GM23338 (cell line): ENCODE data around the gene IZUMO1R. TPM values are rescaled to one million over a fixed set of nuclear protein-coding genes. Genes with fewer than 3 reads are reported as not detected.

Experiments used
- ATAC-seq: fragments of 200-7000 bp; cut with Tn5 transposase; 3 replicates; pipeline ENCODE4 v1.9.1; 2020
- DNase-seq: peaks from one replicate; pipeline ENCODE4 v3.0.0-alpha.2; 2015; ENCODE audit warnings: low spot score
- H2AFZ ChIP-seq: fragments of 200-600 bp; sonication (generic); 2 replicates; pipeline ENCODE4 v1.8.0; 2016; ENCODE audit warnings: antibody characterized with exemption, mild to moderate bottlenecking, moderate library complexity
- H3F3A ChIP-seq: fragments of 200-600 bp; sonication (generic); replicated peaks from 2 replicates; pipeline ENCODE4 v1.8.0; 2017; ENCODE audit warnings: antibody characterized with exemption, mixed run types, low read depth
- H3K27ac ChIP-seq: fragments of 200-600 bp; sonication (generic); 2 replicates; pipeline ENCODE4 v1.6.1; 2016; ENCODE audit warnings: low read depth
- H3K27me3 ChIP-seq: fragments of 200-600 bp; sonication (generic); 2 replicates; pipeline ENCODE4 v1.8.0; 2016; ENCODE audit warnings: mild to moderate bottlenecking, mixed run types, moderate library complexity; ENCODE audit not compliant: insufficient read depth
- H3K36me3 ChIP-seq: fragments of 200-600 bp; sonication (generic); 2 replicates; pipeline ENCODE4 v1.8.0; 2016; ENCODE audit warnings: mild to moderate bottlenecking; ENCODE audit not compliant: insufficient read depth
- H3K4me1 ChIP-seq: fragments of 200-600 bp; sonication (generic); 2 replicates; pipeline ENCODE4 v1.8.0; 2016; ENCODE audit warnings: mild to moderate bottlenecking, moderate library complexity; ENCODE audit not compliant: insufficient read depth
- H3K4me2 ChIP-seq: fragments of 200-600 bp; sonication (generic); 2 replicates; pipeline ENCODE4 v1.7.1; 2017; ENCODE audit warnings: mixed run types
- H3K4me3 ChIP-seq: fragments of 200-600 bp; sonication (generic); 2 replicates; pipeline ENCODE4 v1.6.1; 2016; ENCODE audit warnings: mixed run types
- H3K79me2 ChIP-seq: fragments of 200-600 bp; sonication (generic); replicated peaks from 2 replicates; pipeline ENCODE4 v1.8.0; 2017; ENCODE audit warnings: mild to moderate bottlenecking; ENCODE audit not compliant: insufficient read depth
- H3K9me2 ChIP-seq: fragments of 200-600 bp; sonication (generic); 2 replicates; pipeline ENCODE4 v1.8.0; 2017; ENCODE audit not compliant: insufficient read depth
- H4K20me1 ChIP-seq: fragments of 200-600 bp; sonication (generic); replicated peaks from 2 replicates; pipeline ENCODE4 v1.8.0; 2017; ENCODE audit warnings: mild to moderate bottlenecking; ENCODE audit not compliant: insufficient read depth
- H3K27ac Mint-ChIP-seq: 2 replicates; pipeline ENCODE4 v1.8.0; 2020; ENCODE audit warnings: inconsistent platforms, mild to moderate bottlenecking, moderate library complexity, mixed read lengths
- H3K27me3 Mint-ChIP-seq: 3 replicates; pipeline ENCODE4 v1.8.0; 2022; ENCODE audit warnings: low read depth, mild to moderate bottlenecking, moderate library complexity, mixed read lengths, inconsistent platforms; ENCODE audit not compliant: insufficient read depth, poor library complexity
- H3K36me3 Mint-ChIP-seq: 3 replicates; pipeline ENCODE4 v1.8.0; 2021; ENCODE audit warnings: low read depth, mild to moderate bottlenecking, inconsistent platforms, moderate library complexity, mixed read lengths
- H3K4me1 Mint-ChIP-seq: 3 replicates; pipeline ENCODE4 v1.8.0; 2020; ENCODE audit warnings: mild to moderate bottlenecking, inconsistent platforms, mixed read lengths
- H3K4me3 Mint-ChIP-seq: 3 replicates; pipeline ENCODE4 v1.8.0; 2021; ENCODE audit warnings: moderate library complexity, mild to moderate bottlenecking, inconsistent platforms, mixed read lengths
- H3K9me3 Mint-ChIP-seq: 3 replicates; pipeline ENCODE4 v1.8.0; 2020; ENCODE audit warnings: moderate library complexity, mild to moderate bottlenecking, inconsistent platforms, mixed read lengths
- CREB1 ChIP-seq: fragments of 250-450 bp; sonication (Bioruptor Pico); IDR thresholded peaks from 2 replicates; pipeline ENCODE4 v1.5.0; 2020; ENCODE audit warnings: low read depth, mild to moderate bottlenecking, moderate library complexity
- EZH2 ChIP-seq: fragments of 200-600 bp; sonication (generic); IDR thresholded peaks from one replicate; pipeline ENCODE4 v1.8.0; 2017; ENCODE audit warnings: antibody characterized with exemption, mild to moderate bottlenecking, low read depth; ENCODE audit not compliant: unreplicated experiment
- EZH2phosphoT487 ChIP-seq: fragments of 200-600 bp; sonication (generic); IDR thresholded peaks from one replicate; pipeline ENCODE4 v1.8.1; 2018; ENCODE audit warnings: antibody characterized with exemption; ENCODE audit not compliant: unreplicated experiment
- JUNB ChIP-seq: IDR thresholded peaks from one replicate; pipeline ENCODE4 v1.6.1; 2016; ENCODE audit warnings: antibody characterized with exemption; ENCODE audit not compliant: unreplicated experiment
- NANOG ChIP-seq: IDR thresholded peaks from 2 replicates; pipeline ENCODE4 v1.6.1; 2016; ENCODE audit warnings: antibody characterized with exemption, borderline replicate concordance
- POLR2AphosphoS5 ChIP-seq: IDR thresholded peaks from 2 replicates; pipeline ENCODE4 v1.6.1; 2016; ENCODE audit warnings: antibody characterized with exemption, low read depth
- STAT1 ChIP-seq: IDR thresholded peaks from one replicate; pipeline ENCODE4 v1.6.1; 2016; ENCODE audit warnings: antibody characterized with exemption; ENCODE audit not compliant: unreplicated experiment
- ZNF114 ChIP-seq: fragments of 250-450 bp; sonication (Bioruptor Pico); IDR thresholded peaks from 2 replicates; pipeline ENCODE4 v1.5.0; 2020; ENCODE audit warnings: mild to moderate bottlenecking, moderate library complexity
- ZNF331 ChIP-seq: fragments of 250-450 bp; sonication (Bioruptor Pico); IDR thresholded peaks from 2 replicates; pipeline ENCODE4 v1.5.0; 2020; ENCODE audit warnings: low read depth, mild to moderate bottlenecking, moderate library complexity
- polyA plus RNA-seq: library from polyadenylated mRNA; unstranded; fragments of >200 nt; fragmentation: Nextera tagmentation; extraction: Ambion mirVana; gene quantifications from 2 replicates; pipeline ENCODE4 v1.2.1, GENCODE V29; 2016
- total RNA-seq: library from RNA; depleted of rRNA; stranded (reverse); fragments of >200 nt; shearing (Covaris generic); gene quantifications from 2 replicates; pipeline ENCODE4 v1.2.3, GENCODE V29; 2014
- TF ChIP-seq, protein P1 (sequence below): fragments of 250-450 bp; sonication (Bioruptor Pico); IDR thresholded peaks from 2 replicates; pipeline ENCODE4 v1.5.0; 2020; ENCODE audit warnings: mild to moderate bottlenecking, moderate library complexity
- TF ChIP-seq, protein P2 (sequence below): IDR thresholded peaks from 2 replicates; pipeline ENCODE4 v1.6.1; 2016; ENCODE audit warnings: antibody characterized with exemption
- TF ChIP-seq, protein P3 (sequence below): IDR thresholded peaks from one replicate; pipeline ENCODE4 v1.6.1; 2018; ENCODE audit warnings: antibody characterized with exemption; ENCODE audit not compliant: unreplicated experiment
- TF ChIP-seq, protein P4 (sequence below), 2 experiments: fragments of 200-600 bp in 1 of 2; sonication (generic) in 1 of 2; conservative IDR thresholded peaks; 2 replicates each; pipeline versions ENCODE4 v1.5.1 to v1.6.1; 2016 to 2017; ENCODE audit warnings: antibody characterized with exemption in 2 of 2, low read depth in 2 of 2, mild to moderate bottlenecking in 2 of 2, moderate library complexity in 1 of 2

Gene IZUMO1R
- total and polyA plus RNA-seq, 2 experiments from 2014 or later, result not detected

DNA sequence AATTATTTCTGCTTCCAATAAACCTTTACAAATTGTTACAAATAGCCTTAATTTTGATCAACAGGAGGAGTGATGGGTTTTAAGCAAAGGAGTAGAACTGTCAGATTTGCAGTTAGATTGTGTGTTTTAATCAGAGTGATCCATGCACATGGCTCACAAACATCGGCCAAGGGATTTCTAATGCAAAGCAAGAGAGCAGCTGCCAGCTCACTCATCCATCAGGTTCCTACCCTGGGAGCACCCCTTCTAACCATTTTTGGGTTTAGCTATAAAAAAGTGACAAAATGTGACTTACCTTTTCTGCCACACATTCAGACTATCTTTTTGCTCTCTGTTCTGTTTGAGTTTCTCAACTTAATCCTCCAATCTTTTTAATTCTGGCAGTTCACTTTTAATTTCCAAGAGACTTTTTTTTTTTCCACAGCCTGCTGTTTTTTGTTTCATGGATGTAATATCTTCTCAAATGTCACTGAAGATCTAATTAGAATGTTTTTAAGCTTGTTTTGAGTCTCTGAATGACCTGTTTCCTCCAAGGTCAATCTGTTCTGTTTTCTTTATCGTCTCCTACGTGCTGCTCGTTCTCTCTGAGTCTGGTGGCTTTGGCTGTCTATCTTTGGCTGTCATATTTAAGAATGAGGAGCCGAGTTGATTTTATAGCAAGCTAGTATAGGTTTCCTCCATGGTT is 6.0 kb downstream of the IZUMO1R start:
- Mint-ChIP-seq H3K4me1 (peaks cover 7% of the 10 kb centered on the region; the same call in 1 of the 3 replicates), H3K27ac (no peak overlapping the region), H3K9me3 (no peaks in the 10 kb centered on the region), H3K4me3 (no peak overlapping the region), H3K27me3 (peaks cover 9% of the 10 kb centered on the region), H3K36me3 (no peaks in the 10 kb centered on the region)
- no peak for ATAC-seq
- no peaks in the 10 kb centered on the region for H3K36me3 ChIP-seq
- H3F3A ChIP-seq, result no peaks in the 10 kb centered on the region
- TF ChIP-seq STAT1 (no peak), POLR2AphosphoS5 (no peak), CREB1 (CRISPR knock-in tag) (no peak), EZH2phosphoT487 (no peak), EZH2 (no peak), ZNF114 (no peak), ZNF331 (CRISPR knock-in tag) (no peak), NANOG (no peak), JUNB (no peak)
- TF ChIP-seq, protein P1, sequence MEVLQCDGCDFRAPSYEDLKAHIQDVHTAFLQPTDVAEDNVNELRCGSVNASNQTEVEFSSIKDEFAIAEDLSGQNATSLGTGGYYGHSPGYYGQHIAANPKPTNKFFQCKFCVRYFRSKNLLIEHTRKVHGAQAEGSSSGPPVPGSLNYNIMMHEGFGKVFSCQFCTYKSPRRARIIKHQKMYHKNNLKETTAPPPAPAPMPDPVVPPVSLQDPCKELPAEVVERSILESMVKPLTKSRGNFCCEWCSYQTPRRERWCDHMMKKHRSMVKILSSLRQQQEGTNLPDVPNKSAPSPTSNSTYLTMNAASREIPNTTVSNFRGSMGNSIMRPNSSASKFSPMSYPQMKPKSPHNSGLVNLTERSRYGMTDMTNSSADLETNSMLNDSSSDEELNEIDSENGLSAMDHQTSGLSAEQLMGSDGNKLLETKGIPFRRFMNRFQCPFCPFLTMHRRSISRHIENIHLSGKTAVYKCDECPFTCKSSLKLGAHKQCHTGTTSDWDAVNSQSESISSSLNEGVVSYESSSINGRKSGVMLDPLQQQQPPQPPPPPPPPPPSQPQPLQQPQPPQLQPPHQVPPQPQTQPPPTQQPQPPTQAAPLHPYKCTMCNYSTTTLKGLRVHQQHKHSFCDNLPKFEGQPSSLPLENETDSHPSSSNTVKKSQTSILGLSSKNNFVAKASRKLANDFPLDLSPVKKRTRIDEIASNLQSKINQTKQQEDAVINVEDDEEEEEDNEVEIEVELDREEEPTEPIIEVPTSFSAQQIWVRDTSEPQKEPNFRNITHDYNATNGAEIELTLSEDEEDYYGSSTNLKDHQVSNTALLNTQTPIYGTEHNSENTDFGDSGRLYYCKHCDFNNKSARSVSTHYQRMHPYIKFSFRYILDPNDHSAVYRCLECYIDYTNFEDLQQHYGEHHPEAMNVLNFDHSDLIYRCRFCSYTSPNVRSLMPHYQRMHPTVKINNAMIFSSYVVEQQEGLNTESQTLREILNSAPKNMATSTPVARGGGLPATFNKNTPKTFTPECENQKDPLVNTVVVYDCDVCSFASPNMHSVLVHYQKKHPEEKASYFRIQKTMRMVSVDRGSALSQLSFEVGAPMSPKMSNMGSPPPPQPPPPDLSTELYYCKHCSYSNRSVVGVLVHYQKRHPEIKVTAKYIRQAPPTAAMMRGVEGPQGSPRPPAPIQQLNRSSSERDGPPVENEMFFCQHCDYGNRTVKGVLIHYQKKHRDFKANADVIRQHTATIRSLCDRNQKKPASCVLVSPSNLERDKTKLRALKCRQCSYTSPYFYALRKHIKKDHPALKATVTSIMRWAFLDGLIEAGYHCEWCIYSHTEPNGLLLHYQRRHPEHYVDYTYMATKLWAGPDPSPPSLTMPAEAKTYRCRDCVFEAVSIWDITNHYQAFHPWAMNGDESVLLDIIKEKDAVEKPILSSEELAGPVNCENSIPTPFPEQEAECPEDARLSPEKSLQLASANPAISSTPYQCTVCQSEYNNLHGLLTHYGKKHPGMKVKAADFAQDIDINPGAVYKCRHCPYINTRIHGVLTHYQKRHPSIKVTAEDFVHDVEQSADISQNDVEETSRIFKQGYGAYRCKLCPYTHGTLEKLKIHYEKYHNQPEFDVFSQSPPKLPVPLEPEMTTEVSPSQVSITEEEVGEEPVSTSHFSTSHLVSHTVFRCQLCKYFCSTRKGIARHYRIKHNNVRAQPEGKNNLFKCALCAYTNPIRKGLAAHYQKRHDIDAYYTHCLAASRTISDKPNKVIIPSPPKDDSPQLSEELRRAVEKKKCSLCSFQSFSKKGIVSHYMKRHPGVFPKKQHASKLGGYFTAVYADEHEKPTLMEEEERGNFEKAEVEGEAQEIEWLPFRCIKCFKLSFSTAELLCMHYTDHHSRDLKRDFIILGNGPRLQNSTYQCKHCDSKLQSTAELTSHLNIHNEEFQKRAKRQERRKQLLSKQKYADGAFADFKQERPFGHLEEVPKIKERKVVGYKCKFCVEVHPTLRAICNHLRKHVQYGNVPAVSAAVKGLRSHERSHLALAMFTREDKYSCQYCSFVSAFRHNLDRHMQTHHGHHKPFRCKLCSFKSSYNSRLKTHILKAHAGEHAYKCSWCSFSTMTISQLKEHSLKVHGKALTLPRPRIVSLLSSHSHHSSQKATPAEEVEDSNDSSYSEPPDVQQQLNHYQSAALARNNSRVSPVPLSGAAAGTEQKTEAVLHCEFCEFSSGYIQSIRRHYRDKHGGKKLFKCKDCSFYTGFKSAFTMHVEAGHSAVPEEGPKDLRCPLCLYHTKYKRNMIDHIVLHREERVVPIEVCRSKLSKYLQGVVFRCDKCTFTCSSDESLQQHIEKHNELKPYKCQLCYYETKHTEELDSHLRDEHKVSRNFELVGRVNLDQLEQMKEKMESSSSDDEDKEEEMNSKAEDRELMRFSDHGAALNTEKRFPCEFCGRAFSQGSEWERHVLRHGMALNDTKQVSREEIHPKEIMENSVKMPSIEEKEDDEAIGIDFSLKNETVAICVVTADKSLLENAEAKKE (CRISPR knock-in tag), result no peak
- TF ChIP-seq, protein P2, sequence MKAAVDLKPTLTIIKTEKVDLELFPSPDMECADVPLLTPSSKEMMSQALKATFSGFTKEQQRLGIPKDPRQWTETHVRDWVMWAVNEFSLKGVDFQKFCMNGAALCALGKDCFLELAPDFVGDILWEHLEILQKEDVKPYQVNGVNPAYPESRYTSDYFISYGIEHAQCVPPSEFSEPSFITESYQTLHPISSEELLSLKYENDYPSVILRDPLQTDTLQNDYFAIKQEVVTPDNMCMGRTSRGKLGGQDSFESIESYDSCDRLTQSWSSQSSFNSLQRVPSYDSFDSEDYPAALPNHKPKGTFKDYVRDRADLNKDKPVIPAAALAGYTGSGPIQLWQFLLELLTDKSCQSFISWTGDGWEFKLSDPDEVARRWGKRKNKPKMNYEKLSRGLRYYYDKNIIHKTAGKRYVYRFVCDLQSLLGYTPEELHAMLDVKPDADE, result no peak
- TF ChIP-seq, protein P3, sequence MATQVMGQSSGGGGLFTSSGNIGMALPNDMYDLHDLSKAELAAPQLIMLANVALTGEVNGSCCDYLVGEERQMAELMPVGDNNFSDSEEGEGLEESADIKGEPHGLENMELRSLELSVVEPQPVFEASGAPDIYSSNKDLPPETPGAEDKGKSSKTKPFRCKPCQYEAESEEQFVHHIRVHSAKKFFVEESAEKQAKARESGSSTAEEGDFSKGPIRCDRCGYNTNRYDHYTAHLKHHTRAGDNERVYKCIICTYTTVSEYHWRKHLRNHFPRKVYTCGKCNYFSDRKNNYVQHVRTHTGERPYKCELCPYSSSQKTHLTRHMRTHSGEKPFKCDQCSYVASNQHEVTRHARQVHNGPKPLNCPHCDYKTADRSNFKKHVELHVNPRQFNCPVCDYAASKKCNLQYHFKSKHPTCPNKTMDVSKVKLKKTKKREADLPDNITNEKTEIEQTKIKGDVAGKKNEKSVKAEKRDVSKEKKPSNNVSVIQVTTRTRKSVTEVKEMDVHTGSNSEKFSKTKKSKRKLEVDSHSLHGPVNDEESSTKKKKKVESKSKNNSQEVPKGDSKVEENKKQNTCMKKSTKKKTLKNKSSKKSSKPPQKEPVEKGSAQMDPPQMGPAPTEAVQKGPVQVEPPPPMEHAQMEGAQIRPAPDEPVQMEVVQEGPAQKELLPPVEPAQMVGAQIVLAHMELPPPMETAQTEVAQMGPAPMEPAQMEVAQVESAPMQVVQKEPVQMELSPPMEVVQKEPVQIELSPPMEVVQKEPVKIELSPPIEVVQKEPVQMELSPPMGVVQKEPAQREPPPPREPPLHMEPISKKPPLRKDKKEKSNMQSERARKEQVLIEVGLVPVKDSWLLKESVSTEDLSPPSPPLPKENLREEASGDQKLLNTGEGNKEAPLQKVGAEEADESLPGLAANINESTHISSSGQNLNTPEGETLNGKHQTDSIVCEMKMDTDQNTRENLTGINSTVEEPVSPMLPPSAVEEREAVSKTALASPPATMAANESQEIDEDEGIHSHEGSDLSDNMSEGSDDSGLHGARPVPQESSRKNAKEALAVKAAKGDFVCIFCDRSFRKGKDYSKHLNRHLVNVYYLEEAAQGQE, result no peak
- TF ChIP-seq, protein P4, sequence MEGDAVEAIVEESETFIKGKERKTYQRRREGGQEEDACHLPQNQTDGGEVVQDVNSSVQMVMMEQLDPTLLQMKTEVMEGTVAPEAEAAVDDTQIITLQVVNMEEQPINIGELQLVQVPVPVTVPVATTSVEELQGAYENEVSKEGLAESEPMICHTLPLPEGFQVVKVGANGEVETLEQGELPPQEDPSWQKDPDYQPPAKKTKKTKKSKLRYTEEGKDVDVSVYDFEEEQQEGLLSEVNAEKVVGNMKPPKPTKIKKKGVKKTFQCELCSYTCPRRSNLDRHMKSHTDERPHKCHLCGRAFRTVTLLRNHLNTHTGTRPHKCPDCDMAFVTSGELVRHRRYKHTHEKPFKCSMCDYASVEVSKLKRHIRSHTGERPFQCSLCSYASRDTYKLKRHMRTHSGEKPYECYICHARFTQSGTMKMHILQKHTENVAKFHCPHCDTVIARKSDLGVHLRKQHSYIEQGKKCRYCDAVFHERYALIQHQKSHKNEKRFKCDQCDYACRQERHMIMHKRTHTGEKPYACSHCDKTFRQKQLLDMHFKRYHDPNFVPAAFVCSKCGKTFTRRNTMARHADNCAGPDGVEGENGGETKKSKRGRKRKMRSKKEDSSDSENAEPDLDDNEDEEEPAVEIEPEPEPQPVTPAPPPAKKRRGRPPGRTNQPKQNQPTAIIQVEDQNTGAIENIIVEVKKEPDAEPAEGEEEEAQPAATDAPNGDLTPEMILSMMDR (conservative IDR thresholded peaks at IDR 0.05; ENCODE audit: low read depth in 2 of 2), result no peak
- no peaks in the 10 kb centered on the region for H3K4me1 ChIP-seq
- H3K4me2 ChIP-seq, result no peak overlapping the region
- H2AFZ ChIP-seq, result no peak overlapping the region
- DNase-seq, result no peak
- H3K79me2 ChIP-seq, result no peaks in the 10 kb centered on the region
- H4K20me1 ChIP-seq, result no peaks in the 10 kb centered on the region
- no peak overlapping the region for H3K27ac ChIP-seq
- H3K4me3 ChIP-seq, result no peak overlapping the region
- no peaks in the 10 kb centered on the region for H3K9me2 ChIP-seq
- no peaks in the 10 kb centered on the region for H3K27me3 ChIP-seq
